GM19395 (cell line): ENCODE measurements around the gene SMIM44.
"Not testable (repeated sequence)": the region's sequence is repeated elsewhere in the genome, so short reads cannot be mapped to it uniquely, and the experiment has no call there.

Experiments
- ATAC-seq: cut with Tn5 transposase; IDR thresholded peaks from one replicate; pipeline ENCODE4 v1.9.1; 2021; ENCODE audit warnings: mild to moderate bottlenecking, moderate library complexity; ENCODE audit not compliant: unreplicated experiment

Gene SMIM44

DNA sequence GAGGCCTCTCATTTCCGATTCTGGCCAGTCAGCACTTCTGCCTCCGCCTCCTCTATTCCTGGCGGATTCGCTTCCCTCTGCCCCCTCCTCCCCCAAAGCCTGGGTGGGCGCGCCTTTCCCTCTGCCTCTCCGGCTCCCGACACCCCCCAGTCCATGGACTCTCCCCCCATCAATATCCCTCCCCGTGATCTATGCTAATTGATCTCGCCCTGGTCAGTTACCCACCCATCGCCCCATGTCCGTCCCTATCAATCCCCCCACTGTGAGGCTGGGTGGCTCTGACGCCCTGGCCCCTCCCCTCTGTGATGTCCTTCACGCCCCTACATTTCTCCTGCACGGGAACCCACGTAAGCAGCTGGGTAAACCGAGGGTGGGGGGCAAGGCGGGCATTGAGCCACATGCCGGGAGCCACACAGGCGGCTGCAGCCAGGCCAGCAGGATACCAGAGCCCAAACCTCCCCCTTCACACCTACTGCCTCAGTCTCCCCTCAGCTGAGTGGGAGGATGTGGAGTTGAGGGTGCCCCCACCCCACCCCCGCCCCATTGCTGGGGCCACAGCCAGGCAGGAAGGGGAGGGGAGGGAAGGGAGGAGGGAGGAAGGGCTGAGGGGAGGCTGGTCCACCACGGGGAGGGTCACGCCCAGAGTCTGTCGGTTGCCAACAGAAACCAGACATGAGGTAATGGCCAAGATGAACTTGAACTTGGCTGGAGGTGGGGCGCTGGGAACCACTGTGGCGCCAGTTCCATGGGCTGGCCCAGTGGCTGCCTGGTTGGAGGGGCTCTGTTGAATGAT lies 24.0 kb downstream of the SMIM44 start:
- no peak for ATAC-seq

DNA sequence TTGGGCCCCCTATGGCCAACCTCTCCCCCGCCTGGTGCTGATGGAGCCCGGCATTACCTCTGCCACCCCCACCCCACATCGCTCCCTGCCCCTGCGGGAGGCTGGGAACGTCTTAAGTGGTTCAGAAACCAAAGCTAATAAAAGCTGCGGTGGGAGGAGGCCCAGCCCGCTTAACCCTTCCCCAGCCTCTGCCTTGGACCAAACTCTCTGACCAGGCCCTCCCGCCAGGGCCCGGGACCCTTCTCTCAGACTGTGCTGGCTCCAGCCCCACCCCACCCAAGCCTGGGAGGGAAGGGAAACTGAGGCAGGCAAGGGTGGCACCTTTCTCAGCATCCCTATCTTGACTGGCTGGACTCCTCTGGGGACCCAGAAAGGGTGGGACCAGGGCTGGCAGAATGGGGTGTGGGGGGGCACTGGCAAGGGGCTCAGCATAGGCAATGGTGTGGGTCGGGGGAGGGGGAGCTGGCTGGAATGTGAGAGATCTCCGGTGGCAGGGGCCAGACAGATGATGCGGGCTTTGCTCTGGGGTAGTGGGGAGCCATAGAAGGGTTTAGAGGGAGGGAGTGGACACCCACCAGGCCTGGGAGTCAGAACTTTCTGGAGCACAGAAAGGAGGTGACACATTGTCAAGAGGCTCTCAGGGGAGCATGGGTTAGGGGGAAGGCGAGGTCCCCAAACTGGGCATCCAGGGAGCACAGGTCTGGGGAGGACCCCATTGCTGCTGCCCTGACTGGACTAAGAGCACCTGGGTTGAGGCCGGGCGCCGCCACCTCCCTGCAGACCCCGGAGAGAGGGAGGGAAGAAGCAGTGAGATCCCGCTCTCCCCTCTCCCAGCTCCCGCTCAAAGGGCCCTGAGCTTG lies 24.8 kb downstream of the SMIM44 start:
- no peak for ATAC-seq

DNA sequence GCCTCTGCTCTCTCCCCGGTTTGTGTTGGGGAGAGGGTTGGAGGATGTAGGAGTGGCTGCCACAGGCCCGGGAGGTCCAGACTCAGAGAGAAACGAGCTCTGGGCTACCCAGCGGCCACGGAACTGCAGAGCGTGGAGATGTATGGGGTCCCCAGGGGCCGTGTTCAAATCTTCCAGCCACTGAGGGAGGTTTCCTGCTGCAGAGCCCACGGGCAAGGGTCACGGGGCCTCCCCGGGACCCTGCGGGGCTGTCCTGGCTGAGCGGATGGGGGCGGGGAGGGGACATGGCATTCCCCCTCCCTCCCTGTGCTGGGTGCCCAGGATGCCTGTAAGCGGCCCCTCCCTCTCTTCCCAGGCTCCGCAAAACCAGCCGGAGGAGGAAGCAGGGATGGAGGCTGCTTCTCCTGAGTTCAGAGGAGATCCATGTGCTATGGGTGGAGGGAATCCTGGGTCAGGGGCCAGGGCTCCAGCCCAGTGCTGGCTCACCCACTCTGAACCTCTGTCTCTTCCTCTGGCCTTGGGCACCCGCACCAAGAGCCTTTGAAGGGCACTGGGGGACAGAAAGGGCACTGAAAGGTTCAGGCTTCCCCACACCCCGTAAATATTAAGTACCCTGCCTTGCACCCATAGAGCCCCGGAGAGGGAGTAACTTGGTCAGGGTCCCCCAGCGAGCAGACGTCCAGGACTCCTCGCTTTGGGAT lies 25.6 kb downstream of the SMIM44 start:
- no peak for ATAC-seq

DNA sequence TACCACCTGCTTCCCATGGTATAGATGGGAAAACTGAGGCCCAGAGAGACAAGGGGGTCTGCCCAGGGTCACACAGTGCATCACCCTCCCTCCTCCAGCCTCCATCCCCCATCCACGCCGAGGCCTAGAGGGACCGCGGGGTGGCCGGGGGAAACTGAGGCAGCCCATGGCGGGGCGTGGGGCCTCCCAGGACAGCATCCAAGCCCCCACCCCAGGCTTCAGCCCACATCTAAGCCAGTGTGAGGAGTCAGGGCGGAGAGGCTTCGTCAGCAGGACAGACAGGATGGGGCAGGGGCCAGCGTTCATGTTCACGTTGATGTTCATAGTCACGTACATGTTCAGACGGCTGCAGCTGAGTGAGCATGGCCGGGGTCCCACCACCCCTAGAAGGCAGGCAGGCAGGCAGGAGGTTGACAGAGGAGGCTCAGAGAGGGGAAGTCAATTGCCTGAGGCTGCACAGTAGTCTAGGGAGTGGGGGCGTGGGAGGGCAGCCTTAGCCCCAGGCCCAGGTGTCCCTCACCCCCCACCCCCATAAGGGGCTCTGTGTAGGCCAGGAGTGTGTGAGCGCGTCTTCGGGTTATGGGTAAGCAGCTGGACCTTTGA lies 26.2 kb downstream of the SMIM44 start:
- no peak for ATAC-seq

DNA sequence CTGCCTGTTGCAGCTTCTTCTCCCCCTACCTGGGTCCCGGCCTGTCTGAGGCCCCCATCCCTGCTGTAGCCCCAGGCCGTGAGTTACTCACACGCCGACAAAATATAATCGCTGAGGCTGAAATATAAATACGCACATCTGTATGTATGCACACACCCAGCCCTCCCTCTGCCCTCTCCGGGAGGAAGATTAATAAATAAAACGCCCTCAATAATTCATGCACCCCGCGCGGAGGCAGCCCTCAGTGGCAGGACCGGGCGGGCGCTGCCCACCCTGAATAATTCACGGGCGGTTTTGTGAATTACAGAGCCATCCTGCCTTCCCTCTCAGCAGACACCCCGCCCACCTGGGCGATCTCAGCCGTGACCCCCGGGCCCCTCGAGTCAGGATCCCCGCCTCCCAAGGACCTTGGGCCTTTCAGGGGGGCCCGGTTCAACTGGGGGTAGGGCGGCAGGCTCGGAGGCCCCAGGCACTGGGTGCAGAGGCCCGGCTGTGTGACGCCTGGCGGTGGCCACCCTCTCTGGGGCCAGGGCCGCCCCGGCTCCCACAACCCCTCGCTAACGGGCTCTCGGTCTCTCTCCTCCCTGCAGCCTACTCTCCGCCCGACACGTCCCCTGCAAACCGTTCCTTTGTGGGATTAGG lies 27.2 kb downstream of the SMIM44 start:
- ATAC-seq: no peak

DNA sequence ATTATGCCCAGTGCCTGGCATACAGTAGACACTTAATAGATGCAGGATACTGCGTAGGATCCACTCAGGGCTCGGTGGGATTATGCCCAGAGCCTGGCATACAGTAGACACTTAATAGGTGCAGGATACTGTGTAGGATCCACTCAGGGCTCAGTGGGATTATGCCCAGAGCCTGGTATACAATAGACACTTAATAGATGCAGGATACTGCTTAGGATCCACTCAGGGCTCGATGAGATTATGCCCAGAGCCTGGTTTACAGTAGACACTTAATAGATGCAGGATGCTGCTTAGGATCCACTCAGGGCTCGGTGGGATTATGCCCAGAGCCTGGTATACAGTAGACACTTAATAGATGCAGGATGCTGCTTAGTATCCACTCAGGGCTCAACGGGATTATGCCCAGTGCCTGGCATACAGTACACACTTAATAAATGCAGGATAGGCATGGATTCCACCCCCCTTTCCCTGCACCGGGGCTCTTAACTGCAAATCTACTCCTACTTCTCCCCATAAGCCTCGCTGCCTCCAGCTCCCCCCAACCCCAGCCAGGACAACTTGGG lies 27.8 kb downstream of the SMIM44 start:
- no peak for ATAC-seq

DNA sequence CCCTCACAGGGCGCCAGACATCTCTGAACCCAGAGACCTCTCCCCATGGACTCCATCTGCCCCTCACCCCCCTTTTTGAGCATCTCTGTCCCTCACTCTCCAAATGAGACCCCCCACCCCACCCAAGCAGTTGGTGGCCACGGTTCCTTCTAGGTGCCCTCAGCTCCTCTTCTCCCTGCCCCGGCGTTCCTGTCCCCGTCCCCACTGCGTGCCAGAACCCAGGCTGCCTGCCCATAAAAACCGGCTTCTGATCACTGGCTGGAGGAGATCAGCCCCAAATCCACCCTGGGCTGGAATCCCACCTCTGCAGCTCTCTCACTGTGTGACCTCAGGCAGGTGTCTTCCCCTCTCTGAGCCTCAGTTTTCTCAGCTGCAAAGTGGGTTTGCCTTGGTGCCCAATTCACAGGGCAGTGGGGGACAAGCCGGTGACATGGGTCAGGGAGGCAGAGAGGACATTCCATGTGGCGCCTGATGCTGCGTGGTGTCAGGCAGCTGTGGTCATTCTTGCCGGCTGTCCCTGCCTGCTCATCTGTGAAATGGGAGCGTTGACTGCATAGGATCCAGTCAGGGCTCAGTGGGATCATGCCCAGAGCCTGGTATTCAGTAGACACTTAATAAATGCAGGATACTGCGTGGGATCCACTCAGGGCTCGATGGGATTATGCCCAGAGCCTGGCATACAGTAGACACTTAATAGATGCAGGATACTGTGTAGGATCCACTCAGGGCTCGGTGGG lies 28.4 kb downstream of the SMIM44 start:
- ATAC-seq: no peak

DNA sequence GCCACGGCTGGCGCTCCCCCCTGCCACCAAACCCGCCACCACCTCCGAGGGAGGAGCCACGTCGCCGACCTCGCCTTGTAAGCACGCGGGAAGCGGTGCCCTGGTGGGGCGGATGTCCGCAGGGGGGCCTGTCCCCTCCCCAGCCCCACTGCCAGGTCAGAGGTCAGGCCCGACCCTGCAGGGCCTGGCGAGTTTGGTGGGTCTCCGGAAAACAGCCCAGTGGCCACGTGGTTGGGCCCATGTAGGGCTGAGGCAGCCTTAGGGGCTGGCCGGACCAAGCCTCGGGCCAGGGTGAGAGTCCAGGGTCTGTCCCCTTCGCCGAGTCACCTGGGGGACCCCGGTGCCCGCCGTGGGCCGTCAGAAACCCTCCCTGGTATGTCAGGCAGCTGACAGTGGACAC lies 29.4 kb downstream of the SMIM44 start:
- ATAC-seq: no peak

DNA sequence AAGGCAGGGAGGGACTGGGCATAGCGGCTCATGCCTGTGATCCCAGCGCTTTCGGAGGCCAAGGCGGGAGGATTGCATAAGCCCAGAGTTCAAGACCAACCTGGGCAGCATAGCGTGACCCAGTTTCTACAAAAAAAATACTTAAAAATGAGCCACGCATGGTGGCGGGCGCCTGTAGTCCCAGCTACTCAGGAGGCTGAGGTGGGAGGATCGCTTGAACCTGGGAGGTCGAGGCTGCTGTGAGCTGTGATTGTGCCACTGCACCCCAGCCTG lies 30.4 kb downstream of the SMIM44 start:
- not testable (repeated sequence) for ATAC-seq

DNA sequence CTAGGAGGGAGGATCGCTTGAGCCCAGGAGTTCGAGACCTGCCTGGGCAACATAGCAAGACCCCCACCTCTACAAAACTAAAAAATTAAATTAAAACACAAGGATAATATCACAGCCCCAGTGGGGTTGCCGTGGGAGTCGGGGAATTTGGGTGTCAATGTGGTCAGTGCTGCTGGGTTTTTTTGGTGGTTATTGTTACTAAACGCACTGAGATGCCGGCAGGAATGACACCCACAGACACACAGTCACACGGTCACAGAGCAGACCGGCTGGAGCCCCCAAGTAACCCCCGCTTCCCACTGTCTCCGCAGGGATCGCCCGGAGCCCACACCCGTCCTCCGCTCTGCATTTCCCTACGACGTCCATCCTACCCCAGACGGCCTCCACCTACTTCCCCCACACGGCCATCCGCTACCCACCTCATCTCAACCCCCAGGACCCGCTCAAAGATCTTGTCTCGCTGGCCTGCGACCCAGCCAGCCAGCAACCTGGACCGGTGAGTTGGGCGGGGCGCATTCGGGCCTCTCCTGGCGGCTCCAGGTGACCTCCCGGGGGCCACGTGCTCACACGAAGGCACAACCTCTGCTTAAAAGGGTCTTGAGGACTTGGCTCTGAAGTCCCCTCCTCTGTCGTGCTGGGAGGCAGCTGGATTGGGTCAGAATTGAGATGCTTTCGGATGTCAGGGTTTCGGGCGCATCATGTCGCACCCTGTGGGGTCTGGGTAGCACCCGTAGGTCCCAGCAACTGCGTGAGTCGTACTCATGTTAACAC lies 30.9 kb downstream of the SMIM44 start:
- no peak for ATAC-seq

DNA sequence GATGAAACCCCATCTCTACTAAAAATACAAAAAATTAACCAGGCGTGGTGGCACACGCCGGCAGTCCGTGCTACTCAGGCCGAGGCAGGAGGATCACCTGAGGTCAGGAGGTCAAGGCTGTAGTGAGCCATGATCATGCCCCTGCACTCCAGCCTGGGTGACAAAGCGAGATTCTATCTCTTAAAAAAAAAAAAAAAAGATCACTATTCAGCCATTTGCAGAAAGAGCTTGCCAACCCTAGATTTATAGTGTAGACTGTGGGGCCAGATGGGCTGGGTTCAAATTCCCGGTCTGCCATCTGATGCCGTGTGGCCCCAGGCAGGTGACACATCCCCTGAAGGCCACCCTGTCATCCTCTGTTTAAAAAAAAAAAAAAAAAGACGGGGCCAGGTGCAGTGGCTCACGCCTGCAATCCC lies 31.8 kb downstream of the SMIM44 start:
- ATAC-seq: no peak

DNA sequence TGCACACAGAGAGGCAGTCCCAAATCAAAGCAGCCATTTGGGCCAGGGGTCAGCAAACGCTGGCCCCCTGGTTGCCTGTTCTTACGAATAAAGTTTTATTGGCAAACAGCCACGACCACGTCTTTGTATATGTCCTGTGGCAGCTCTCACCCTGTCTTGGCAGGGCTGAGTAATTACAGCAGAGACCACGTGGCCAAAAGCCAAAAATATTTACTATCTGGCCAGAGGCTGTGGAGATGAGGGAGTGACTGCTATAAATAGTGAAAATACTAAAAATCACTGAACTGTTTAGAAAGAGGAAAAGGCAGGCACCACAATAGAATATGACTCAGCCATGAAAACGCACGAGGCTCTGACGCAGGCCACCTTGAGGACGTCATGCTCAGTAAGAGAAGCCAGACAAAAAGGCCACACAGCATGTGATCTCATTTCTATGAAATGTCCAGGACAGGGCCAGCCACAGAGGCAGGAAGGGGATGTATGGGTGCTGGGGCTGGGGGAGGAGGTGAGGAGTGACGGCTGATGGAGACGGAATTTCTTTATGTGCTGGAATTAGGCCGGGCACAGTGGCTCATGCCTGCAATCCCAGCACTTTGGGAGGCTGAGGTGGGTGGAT lies 32.3 kb downstream of the SMIM44 start:
- ATAC-seq: no peak

DNA sequence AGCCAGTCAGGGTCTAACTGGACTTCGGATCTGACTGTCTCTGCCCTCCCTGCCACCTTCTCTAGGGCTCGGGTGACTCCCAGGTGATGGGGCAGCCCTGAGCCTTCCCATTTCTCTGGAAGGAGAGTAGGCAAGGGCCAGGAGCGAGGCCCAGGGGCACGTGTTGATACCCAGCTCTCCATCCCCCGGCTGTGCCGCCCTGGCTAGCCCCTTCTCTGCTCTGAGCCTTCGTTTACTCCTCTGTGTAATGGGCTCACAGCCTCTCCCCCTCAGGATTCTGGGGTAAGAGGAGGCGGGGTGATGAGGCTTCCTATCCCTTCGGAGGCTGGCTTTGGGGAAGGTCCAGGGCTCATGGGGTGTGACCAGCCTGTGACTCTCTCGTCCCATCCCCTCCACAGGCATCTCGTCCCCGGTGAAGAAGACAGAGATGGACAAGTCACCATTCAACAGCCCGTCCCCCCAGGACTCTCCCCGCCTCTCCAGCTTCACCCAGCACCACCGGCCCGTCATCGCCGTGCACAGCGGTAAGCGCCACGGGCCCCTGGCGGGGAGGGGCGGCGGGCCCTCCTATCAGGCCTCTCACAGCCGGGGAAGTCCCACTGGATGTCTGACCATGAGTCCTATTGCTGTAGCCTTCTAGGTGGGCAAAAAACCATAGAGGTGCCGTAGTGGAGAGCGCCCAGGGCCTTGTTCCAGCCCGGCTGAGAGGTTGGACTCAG lies 34.5 kb downstream of the SMIM44 start:
- ATAC-seq: no peak

DNA sequence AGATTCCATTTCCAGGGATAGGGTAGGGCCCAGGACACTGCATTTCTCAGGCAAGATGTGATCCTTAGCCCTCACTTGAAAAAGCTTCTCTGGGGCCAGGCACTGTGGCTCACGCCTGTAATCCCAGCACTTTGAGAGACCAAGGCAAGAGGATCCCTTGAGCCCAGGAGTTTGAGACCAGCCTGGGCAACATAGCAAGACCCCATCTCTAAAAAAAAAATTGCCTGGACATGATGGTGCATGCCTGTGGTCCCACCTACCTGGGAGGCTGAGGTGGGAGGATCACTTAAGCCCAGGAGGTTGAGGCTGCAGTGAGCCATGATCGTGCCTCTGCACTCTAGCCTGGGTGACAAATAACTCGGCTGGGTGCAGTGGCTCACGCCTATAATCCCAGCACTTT lies 36.6 kb downstream of the SMIM44 start:
- not testable (repeated sequence) for ATAC-seq

DNA sequence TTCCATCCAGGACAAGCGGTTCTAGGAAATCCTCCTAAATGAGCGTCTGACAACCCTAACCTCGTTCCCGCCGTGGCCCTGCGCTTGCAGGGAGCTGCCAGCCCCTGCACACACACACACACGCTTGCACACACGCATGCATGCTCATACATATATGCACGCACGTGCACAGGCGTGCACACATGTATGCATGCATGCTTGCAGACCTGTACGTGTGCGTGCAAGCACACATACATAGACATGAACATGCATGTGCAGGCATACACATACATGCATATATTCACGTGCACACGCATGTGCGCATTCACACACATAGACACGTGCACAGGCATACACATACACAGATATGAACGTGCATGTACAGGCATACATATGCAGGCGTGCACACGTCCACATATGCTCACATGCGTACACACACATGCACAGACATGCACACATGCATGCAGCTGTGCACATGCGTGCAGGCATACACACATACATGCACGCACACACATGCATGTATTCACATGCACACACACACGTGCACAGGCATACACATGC lies 38.5 kb downstream of the SMIM44 start:
- ATAC-seq: no peak

DNA sequence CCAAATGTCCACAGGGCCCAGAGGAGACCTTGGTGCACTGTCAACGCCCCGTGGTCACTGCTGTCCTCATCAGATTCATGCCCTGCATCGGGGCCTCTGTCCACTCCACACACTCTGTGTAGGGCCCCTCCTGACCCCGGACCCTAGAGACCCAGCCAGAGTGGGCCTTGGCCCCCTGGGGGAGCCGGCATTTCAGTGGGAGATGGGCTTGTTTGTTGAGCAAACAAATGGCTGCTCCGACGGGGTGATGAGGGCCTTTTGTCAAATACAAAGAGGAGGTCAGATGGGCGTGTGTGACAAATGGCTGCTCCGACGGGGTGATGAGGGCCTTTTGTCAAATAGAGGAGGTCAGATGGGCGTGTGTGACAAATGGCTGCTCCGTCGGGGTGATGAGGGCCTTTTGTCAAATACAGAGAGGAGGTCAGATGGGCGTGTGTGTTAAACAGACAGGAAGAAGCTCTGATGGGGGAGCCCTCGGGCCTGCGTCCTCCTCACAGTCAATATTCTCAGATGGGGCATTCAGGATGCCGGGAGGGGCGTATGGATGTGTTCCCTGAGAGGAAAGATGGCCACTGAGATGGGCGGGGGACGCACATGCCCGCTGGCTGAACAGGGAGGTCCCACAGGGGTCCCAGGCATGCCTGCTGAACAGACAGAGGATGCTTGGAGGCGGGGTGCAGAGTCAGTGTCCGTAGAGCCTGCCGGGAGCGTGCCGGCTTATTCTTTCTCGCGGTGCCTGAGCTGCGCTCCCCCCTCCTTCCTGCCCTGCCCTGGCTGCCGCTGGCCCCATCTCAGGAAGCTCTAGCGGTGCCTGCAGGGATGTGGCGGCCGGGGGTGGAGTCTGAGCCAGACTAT lies 39.2 kb downstream of the SMIM44 start:
- no peak for ATAC-seq
